Activated B cell treated with CpG ODN at 0.5 μM for 24 hours (primary cell): Measurements from ENCODE around the gene TGFB1. TPM values are rescaled to one million over a fixed set of nuclear protein-coding genes. Genes with fewer than 3 reads are reported as not detected.

Source experiments
- ATAC-seq: fragments of 200-7000 bp; cut with Tn5 transposase; one replicate; pipeline ENCODE4 v1.10.0; 2021; ENCODE audit warnings: low read depth, mild to moderate bottlenecking, moderate library complexity
- CTCF ChIA-PET: fragments of 350-600 bp; sonication (Branson Sonifier 250); formaldehyde crosslinking; loops from one replicate; lab custom pipeline; 2021; ENCODE audit warnings: antibody characterized with exemption; lab: Charles Lee
- POLR2A ChIA-PET: fragments of 350-600 bp; sonication (Branson Sonifier 250); formaldehyde crosslinking; loops from one replicate; lab custom pipeline; 2021; ENCODE audit warnings: antibody characterized with exemption; lab: Charles Lee
- DNase-seq: peaks from one replicate; pipeline ENCODE4 v3.0.0; 2022
- H3K27ac Mint-ChIP-seq: one replicate; pipeline ENCODE4 v1.8.0; 2020; ENCODE audit warnings: mixed read lengths
- H3K27me3 Mint-ChIP-seq: one replicate; pipeline ENCODE4 v1.8.0; 2021; ENCODE audit warnings: mixed read lengths
- H3K36me3 Mint-ChIP-seq: one replicate; pipeline ENCODE4 v1.8.0; 2021; ENCODE audit warnings: low read depth, mixed read lengths
- H3K4me1 Mint-ChIP-seq: one replicate; pipeline ENCODE4 v1.8.0; 2021; ENCODE audit warnings: mixed read lengths
- H3K4me3 Mint-ChIP-seq: one replicate; pipeline ENCODE4 v1.8.0; 2020; ENCODE audit warnings: mild to moderate bottlenecking, mixed read lengths
- H3K9me3 Mint-ChIP-seq: one replicate; pipeline ENCODE4 v1.8.0; 2020; ENCODE audit warnings: mixed read lengths
- intact Hi-C: fragments of 100-400 bp; cut with micrococcal nuclease; formaldehyde crosslinking; loops from one replicate; pipeline ENCODE4 v1.15.1; 2024
- total RNA-seq: library from RNA; stranded (reverse); gene quantifications from 2 replicates; pipeline ENCODE4 v1.2.3, GENCODE V29; 2022
- TF ChIP-seq, protein P1 (sequence below): fragments of 200-600 bp; IDR thresholded peaks from one replicate; pipeline ENCODE4 v1.8.0; 2022; ENCODE audit warnings: antibody characterized with exemption, mild to moderate bottlenecking

The TGFB1 gene
- total RNA-seq, 1 donor from 2014 or later, result 88.5 TPM

DNA sequence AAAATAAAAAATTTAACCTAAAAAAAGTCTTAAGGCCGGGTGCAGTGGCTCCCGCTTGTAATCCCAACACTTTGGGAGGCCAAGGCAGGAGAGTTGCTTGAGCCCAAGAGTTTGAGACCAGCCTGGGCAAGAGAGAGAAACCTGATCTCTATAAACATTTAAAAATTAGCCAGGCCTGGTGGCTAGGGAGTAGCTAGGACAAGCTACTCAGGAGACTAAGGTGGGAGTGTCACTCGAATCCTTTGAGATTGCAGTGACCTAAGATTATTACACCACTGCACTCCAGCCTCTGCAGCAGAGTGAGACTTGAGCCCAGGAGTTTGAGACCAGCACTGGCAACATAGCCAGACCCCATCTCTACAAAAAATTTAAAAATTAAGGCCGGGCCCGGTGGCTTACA lies 42.6 kb downstream of the TGFB1 start:
- Mint-ChIP-seq H3K36me3 (peaks cover 62% of the 10 kb centered on the region), H3K4me1 (peaks cover 65% of the 10 kb centered on the region), H3K27ac (no peak overlapping the region), H3K27me3 (no peaks in the 10 kb centered on the region), H3K9me3 (no peaks in the 10 kb centered on the region), H3K4me3 (peak overlapping the region; percentile 99)
- POLR2A ChIA-PET, result interaction anchor here (1.0 to 7.4 kb wide), 2 partner anchors 40 to 647 kb away, joined by 3 to 76 read pairs; no protein-coding TSS in a partner anchor
- ATAC-seq, result no peak
- intact Hi-C loops, result no loop called here
- DNase-seq, result no peak
- TF ChIP-seq, protein P1, sequence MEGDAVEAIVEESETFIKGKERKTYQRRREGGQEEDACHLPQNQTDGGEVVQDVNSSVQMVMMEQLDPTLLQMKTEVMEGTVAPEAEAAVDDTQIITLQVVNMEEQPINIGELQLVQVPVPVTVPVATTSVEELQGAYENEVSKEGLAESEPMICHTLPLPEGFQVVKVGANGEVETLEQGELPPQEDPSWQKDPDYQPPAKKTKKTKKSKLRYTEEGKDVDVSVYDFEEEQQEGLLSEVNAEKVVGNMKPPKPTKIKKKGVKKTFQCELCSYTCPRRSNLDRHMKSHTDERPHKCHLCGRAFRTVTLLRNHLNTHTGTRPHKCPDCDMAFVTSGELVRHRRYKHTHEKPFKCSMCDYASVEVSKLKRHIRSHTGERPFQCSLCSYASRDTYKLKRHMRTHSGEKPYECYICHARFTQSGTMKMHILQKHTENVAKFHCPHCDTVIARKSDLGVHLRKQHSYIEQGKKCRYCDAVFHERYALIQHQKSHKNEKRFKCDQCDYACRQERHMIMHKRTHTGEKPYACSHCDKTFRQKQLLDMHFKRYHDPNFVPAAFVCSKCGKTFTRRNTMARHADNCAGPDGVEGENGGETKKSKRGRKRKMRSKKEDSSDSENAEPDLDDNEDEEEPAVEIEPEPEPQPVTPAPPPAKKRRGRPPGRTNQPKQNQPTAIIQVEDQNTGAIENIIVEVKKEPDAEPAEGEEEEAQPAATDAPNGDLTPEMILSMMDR, result no peak
- CTCF ChIA-PET, result interaction anchor here (3.6 kb wide), 1 partner anchor 41 kb away, joined by 26 read pairs; no protein-coding TSS in a partner anchor

DNA sequence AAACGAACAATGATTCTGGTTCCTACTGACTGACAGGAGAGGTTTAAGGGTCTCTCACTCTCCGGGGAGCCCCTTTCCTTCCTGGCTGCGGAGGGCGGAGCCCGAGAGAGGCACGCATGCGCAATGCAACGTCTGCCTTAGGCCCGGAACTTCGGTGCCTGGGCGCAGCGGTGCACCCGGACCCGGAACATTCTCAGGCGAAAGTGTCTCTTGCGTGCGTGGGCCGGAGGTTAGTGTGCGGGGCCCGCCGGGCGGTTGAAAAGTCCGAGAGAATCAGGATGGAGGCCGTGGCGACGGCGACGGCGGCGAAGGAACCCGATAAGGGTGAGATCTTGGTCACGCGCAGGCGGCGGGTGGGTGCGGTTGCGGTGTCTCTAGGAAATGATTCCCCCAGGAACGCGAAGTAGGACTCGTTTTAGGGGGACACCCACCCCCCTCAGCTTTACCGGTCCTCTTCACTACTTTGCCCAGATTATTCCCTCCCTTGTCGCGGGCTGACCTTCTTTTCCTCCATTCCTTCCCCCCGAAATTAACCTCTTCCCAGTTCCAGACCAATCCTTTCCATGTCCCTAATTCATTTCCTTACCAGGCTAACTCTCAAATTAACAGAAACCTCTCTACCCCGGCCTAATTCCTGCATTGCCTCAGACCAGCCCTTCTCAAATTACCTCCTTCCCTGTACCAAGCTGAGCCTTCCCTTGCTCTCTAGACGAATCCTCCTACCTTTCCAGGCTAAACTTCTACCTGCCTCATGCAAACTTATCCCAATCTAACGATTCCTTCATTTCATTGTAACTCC lies 43.5 kb downstream of the TGFB1 start, which contains the start of gene CCDC97:
CCDC97 (plus strand) TSS at position 140 of the 799 bp plus-strand sequence; CDS start at position 279, 139 bp downstream.
- ATAC-seq, result peak; percentile 76
- Mint-ChIP-seq H3K9me3 (no peaks in the 10 kb centered on the region), H3K36me3 (peaks cover 65% of the 10 kb centered on the region), H3K27me3 (no peaks in the 10 kb centered on the region), H3K4me3 (peak within 1 kb of the TSS; percentile 99), H3K27ac (peak within 1 kb of the TSS; percentile 100), H3K4me1 (peaks cover 65% of the 10 kb centered on the region)
- TF ChIP-seq, protein P1, result no peak
- ChIA-PET POLR2A (interaction anchor here (0.6 to 7.4 kb wide), 10 partner anchors 10 to 646 kb away, joined by 3 to 76 read pairs (median 8); partner anchors contain the start of genes ACTMAP and HNRNPUL1), CTCF (interaction anchor here (0.9 to 5.5 kb wide), 5 partner anchors 11 to 261 kb away, joined by 3 to 45 read pairs (median 26); no protein-coding TSS in a partner anchor)
- peak; percentile 92 for DNase-seq
- intact Hi-C loops, result loop anchor here (1.0 kb wide), 3 partner anchors 16 to 87 kb away; partner anchors contain the start of genes BCKDHA and EXOSC5

DNA sequence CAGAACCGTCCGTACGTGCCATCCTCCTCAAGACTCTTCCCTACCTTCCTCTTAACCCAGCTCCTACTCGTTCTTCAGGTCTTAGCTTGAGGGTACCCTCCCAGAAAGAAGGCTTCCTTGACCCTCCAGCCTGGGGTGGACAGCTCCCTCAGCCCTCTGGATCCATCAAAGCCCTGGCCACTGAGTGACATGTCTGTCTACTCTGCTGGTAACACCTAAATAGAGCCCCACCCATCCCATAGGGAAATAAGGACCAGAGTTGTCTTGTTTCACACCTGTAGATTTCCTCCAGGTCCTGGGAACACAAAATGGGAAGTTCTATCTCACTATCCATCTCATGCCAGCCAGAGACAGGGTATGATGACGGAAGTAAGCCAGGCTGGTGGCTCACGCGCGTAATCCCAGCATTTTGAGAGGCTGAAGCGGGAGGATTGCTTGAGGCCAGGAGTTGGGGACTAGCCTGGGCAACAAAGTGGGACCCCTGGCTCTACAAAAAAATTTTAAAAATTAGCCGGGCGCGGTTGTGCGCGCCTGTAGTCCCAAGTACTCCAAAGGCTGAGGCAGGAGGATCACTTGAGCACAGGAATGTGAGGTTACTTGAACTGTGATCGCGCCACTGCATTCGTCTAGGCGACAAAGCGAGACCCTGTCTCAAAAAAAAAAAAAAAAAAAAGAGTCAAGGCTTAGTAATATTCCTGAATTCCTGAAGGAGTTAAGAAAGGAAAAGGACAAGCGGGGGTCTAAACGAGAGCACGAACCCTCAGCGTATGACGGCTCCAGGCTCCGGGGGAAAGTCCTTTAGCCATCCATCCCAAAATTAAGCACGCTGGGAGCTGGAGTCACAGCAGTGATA lies 44.3 kb downstream of the TGFB1 start:
- Mint-ChIP-seq H3K4me1 (peaks cover 67% of the 10 kb centered on the region), H3K36me3 (peaks cover 71% of the 10 kb centered on the region), H3K4me3 (peak overlapping the region; percentile 99), H3K9me3 (no peaks in the 10 kb centered on the region), H3K27ac (peak overlapping the region; percentile 100), H3K27me3 (no peaks in the 10 kb centered on the region)
- no peak for DNase-seq
- peak; percentile 1 for ATAC-seq
- intact Hi-C loops, result loop anchor here (1.0 to 5.0 kb wide), 4 partner anchors 17 to 263 kb away; partner anchors contain the start of genes BCKDHA and EXOSC5
- TF ChIP-seq, protein P1, result no peak
- ChIA-PET CTCF (interaction anchor here (0.7 to 5.5 kb wide), 18 partner anchors 11 to 334 kb away, joined by 3 to 45 read pairs (median 4); partner anchors contain the start of genes B9D2 and HNRNPUL1), POLR2A (interaction anchor here (0.7 to 7.4 kb wide), 12 partner anchors 9 to 559 kb away, joined by 3 to 76 read pairs (median 8); partner anchors contain the start of genes ACTMAP, B9D2, CEACAM21 and HNRNPUL1)

DNA sequence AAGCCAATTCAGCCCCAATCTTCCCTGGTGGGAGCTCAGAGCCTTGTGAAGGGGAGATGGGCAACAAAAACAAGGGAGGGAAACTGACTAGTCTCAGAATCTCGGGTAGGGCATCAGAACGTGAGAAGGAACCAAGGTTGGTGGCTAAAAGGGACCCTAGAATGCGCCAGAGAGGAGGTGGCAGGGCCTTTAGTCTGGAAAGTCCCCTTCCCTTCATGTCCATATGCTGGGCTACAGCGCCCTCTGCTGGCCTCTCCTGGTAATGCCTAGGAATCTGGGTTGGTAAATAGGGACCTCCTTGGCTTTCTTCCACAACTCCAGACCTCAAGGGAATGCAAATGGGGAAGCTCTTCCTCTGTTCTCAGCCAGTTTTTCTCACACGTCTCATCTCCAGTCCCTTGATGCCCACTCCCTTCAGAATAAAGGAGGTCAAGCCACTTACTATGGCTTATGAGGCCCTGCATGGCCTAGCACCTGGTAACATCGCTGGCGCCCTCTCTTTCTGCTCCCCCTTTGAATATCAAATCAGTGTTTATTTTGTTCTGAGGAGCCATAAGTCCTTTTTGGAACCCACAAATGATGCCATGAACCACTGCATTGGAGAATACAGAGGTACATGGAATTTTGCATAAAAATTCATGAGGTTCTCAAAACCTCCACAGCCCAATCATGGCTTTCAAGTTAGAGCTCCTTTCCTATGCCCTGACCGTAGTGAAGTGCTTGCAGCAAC lies 45.1 kb downstream of the TGFB1 start:
- Mint-ChIP-seq H3K9me3 (no peaks in the 10 kb centered on the region), H3K36me3 (peaks cover 73% of the 10 kb centered on the region), H3K27me3 (no peaks in the 10 kb centered on the region), H3K4me3 (peak overlapping the region; percentile 99), H3K27ac (peak overlapping the region; percentile 100), H3K4me1 (peaks cover 74% of the 10 kb centered on the region)
- intact Hi-C loops, result loop anchor here (1.0 to 5.0 kb wide), 5 partner anchors 11 to 646 kb away; partner anchors contain the start of gene HNRNPUL1
- peak; percentile 63 for ATAC-seq
- peak; percentile 92 for DNase-seq
- ChIA-PET POLR2A (interaction anchor here (0.7 to 7.4 kb wide), 11 partner anchors 8 to 334 kb away, joined by 3 to 76 read pairs (median 8); partner anchors contain the start of genes B9D2, CEACAM21 and HNRNPUL1), CTCF (interaction anchor here (0.7 to 5.5 kb wide), 19 partner anchors 10 to 334 kb away, joined by 3 to 45 read pairs (median 3); partner anchors contain the start of genes B9D2 and HNRNPUL1)
- TF ChIP-seq, protein P1, result peak; percentile 63
